Loucy (cell line): ENCODE results near the gene TRPV5.

Experiments used
- H2AFZ ChIP-seq: fragments of 200-600 bp; sonication (generic); 2 replicates; pipeline ENCODE4 v1.6.0; 2016; ENCODE audit warnings: antibody characterized with exemption, mild to moderate bottlenecking, low read length, moderate library complexity
- H3F3A ChIP-seq: fragments of 200-600 bp; 2 replicates; pipeline ENCODE4 v1.6.0; 2016; ENCODE audit warnings: antibody characterized with exemption, low read depth, mild to moderate bottlenecking
- H3K27me3 ChIP-seq: fragments of 200-600 bp; sonication (generic); 2 replicates; pipeline ENCODE4 v1.6.1; 2014; ENCODE audit warnings: low read length, mild to moderate bottlenecking; ENCODE audit not compliant: insufficient read depth, poor library complexity, severe bottlenecking
- H3K36me3 ChIP-seq: fragments of 200-600 bp; sonication (generic); 2 replicates; pipeline ENCODE4 v1.6.1; 2016; ENCODE audit warnings: low read length; ENCODE audit not compliant: insufficient read depth
- H3K4me1 ChIP-seq: fragments of 200-600 bp; sonication (generic); 2 replicates; pipeline ENCODE4 v1.5.1; 2014; ENCODE audit warnings: low read length, mild to moderate bottlenecking; ENCODE audit not compliant: insufficient read depth, poor library complexity, severe bottlenecking
- H3K4me2 ChIP-seq: fragments of 200-600 bp; sonication (generic); 2 replicates; pipeline ENCODE4 v1.6.0; 2014; ENCODE audit warnings: antibody characterized with exemption, low read length, low read depth, mild to moderate bottlenecking; ENCODE audit not compliant: poor library complexity, severe bottlenecking
- H3K4me3 ChIP-seq: fragments of 200-600 bp; sonication (generic); 2 replicates; pipeline ENCODE4 v1.5.1; 2014; ENCODE audit warnings: low read length, mild to moderate bottlenecking, mixed read lengths; ENCODE audit not compliant: poor library complexity, severe bottlenecking
- H3K79me2 ChIP-seq: fragments of 200-600 bp; sonication (generic); 2 replicates; pipeline ENCODE4 v1.6.1; 2014; ENCODE audit warnings: low read length; ENCODE audit not compliant: insufficient read depth
- H3K9ac ChIP-seq: fragments of 200-600 bp; sonication (generic); 2 replicates; pipeline ENCODE4 v1.6.0; 2014; ENCODE audit warnings: mild to moderate bottlenecking, low read depth, low read length, moderate library complexity; ENCODE audit not compliant: poor library complexity, severe bottlenecking
- H3K9me2 ChIP-seq: fragments of 200-600 bp; sonication (generic); replicated peaks from 2 replicates; pipeline ENCODE4 v1.6.1; 2016; ENCODE audit warnings: low read depth, low read length, mixed read lengths
- H3K9me3 ChIP-seq: fragments of 200-600 bp; sonication (generic); 2 replicates; pipeline ENCODE4 v1.6.1; 2014; ENCODE audit warnings: mild to moderate bottlenecking, antibody characterized with exemption, low read length, low read depth; ENCODE audit not compliant: insufficient read depth
- H4K20me1 ChIP-seq: fragments of 200-600 bp; sonication (generic); 2 replicates; pipeline ENCODE4 v1.6.0; 2014; ENCODE audit warnings: antibody characterized with exemption, low read length, mild to moderate bottlenecking; ENCODE audit not compliant: insufficient read depth, poor library complexity, severe bottlenecking
- EZH2phosphoT487 ChIP-seq: fragments of 200-600 bp; IDR thresholded peaks from 2 replicates; pipeline ENCODE4 v1.6.1; 2018; ENCODE audit warnings: antibody characterized with exemption, mild to moderate bottlenecking, moderate library complexity, borderline replicate concordance
- TF ChIP-seq, protein P1 (sequence below): fragments of 200-600 bp; sonication (generic); conservative IDR thresholded peaks from 2 replicates; pipeline ENCODE4 v1.5.1; 2014; ENCODE audit warnings: mild to moderate bottlenecking, antibody characterized with exemption, low read length

TRPV5 gene

DNA sequence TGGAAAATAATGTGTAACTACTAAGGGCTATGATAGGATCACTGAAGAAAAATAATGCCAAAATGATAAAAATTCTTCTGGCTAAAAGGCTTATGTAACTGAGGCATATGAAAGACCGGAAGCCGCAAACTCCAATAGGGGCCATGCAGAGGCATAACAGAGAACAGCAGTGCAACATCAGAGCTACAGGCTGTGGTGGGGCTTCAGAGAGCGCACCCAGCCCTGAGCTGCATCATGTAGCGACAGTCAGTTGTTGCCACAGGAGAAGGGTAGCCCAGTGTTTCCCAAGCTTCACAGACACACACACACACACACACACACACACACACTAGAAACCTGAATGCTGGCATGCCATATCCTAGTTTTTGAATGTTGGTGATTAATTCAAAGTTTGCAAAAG, 15.1 kb upstream of the TRPV5 start:
- TF ChIP-seq, protein P1, sequence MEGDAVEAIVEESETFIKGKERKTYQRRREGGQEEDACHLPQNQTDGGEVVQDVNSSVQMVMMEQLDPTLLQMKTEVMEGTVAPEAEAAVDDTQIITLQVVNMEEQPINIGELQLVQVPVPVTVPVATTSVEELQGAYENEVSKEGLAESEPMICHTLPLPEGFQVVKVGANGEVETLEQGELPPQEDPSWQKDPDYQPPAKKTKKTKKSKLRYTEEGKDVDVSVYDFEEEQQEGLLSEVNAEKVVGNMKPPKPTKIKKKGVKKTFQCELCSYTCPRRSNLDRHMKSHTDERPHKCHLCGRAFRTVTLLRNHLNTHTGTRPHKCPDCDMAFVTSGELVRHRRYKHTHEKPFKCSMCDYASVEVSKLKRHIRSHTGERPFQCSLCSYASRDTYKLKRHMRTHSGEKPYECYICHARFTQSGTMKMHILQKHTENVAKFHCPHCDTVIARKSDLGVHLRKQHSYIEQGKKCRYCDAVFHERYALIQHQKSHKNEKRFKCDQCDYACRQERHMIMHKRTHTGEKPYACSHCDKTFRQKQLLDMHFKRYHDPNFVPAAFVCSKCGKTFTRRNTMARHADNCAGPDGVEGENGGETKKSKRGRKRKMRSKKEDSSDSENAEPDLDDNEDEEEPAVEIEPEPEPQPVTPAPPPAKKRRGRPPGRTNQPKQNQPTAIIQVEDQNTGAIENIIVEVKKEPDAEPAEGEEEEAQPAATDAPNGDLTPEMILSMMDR: no peak
- no peak for TF ChIP-seq EZH2phosphoT487
- Histone ChIP-seq H3K9ac (no peak overlapping the region), H3K27me3 (no peaks in the 10 kb centered on the region), H3K4me3 (no peak overlapping the region), H2AFZ (no peak overlapping the region), H3K4me2 (peak overlapping the region; percentile 13), H3K4me1 (no peaks in the 10 kb centered on the region), H3K9me3 (no peaks in the 10 kb centered on the region), H4K20me1 (no peaks in the 10 kb centered on the region), H3K9me2 (no peaks in the 10 kb centered on the region), H3K36me3 (no peaks in the 10 kb centered on the region), H3K79me2 (no peaks in the 10 kb centered on the region), H3F3A (no peaks in the 10 kb centered on the region)

DNA sequence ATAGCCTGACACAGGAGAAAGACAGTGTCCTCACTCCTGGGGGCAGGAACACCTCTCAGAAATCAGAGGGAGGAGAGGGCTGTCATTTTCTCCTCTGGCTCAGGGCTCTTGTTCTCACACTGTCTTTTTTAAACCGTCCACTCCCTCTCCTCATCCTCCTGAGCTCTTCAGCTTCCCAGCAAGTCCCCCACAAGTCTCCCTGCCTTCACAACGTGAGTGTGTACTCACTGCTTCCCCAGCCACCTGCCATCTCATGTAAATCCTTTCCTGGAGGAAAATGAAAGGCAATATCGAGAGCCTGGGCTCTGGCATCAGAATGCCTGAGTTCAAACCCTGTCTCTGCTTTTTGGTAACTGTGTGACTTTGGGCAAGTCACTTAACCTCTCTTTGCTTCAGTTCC, 11.5 kb upstream of the TRPV5 start:
- no peak overlapping the region for H3K4me3 ChIP-seq
- H3K27me3 ChIP-seq: no peaks in the 10 kb centered on the region
- H3K9me2 ChIP-seq: no peaks in the 10 kb centered on the region
- no peaks in the 10 kb centered on the region for H4K20me1 ChIP-seq
- TF ChIP-seq, protein P1: no peak
- no peak for TF ChIP-seq EZH2phosphoT487
- no peak overlapping the region for H3K9ac ChIP-seq
- no peaks in the 10 kb centered on the region for H3K4me1 ChIP-seq
- no peak overlapping the region for H2AFZ ChIP-seq
- H3K9me3 ChIP-seq: no peaks in the 10 kb centered on the region
- no peak overlapping the region for H3K4me2 ChIP-seq
- H3K79me2 ChIP-seq: no peaks in the 10 kb centered on the region
- no peaks in the 10 kb centered on the region for H3F3A ChIP-seq
- H3K36me3 ChIP-seq: no peaks in the 10 kb centered on the region

GRCh38 chr7:142943706-142944268, 10.2 kb upstream of the TRPV5 start:
- TF ChIP-seq, protein P1: no peak
- TF ChIP-seq EZH2phosphoT487: no peak
- no peak overlapping the region for H3K4me3 ChIP-seq

More at GRCh38 chr7:142943706-142944268, 10.2 kb upstream of the TRPV5 start:
- H3F3A ChIP-seq: no peaks in the 10 kb centered on the region
- no peaks in the 10 kb centered on the region for H3K27me3 ChIP-seq
- no peaks in the 10 kb centered on the region for H3K9me2 ChIP-seq
- H3K4me1 ChIP-seq: no peaks in the 10 kb centered on the region
- no peak overlapping the region for H3K9ac ChIP-seq
- H4K20me1 ChIP-seq: no peaks in the 10 kb centered on the region
- H3K9me3 ChIP-seq: no peaks in the 10 kb centered on the region
- no peaks in the 10 kb centered on the region for H3K79me2 ChIP-seq
- H2AFZ ChIP-seq: no peak overlapping the region
- no peaks in the 10 kb centered on the region for H3K36me3 ChIP-seq
- no peak overlapping the region for H3K4me2 ChIP-seq
